ENCODE results near the gene GPR158. TPM values are rescaled to one million over a fixed set of nuclear protein-coding genes. Genes with fewer than 3 reads are reported as not detected.

The GPR158 gene
- total RNA-seq, 4 donors from 2014 or later, result 0.18 TPM; not detected in 3

DNA sequence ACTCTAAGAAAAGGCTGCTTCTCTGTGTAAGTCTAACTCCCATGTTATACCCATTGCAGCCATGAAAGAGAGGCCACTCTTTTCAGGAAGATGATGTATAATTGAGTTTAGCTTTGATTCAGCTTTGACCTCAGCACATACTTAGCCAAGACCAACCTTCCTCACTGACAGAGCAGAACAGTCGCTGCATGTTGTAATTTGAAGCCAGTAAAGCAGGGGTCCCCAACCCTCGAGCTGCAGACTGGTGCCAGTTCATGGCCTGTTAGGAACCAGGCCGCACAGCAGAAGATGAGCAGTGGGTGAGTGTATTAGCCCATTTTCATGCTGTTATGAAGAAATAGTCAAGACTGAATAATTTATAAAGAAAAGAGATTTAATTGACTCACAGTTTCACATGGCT lies 223.9 kb downstream of the GPR158 start:
- Histone ChIP-seq H3K36me3 (no peaks in the 10 kb centered on the region), H3K4me3 (no peak overlapping the region), H3K9me3 (no peaks in the 10 kb centered on the region), H3K27me3 (no peaks in the 10 kb centered on the region), H3K27ac (no peak overlapping the region), H3K4me1 (no peaks in the 10 kb centered on the region)
- WGBS, result 61% methylated on average over 3 of the region's 3 CpGs
- no peak for DNase-seq (ENCODE audit: low spot score in 2 of 2)
- TF ChIP-seq EP300 (IDR thresholded peaks at IDR 0.05) (no peak), POLR2AphosphoS5 (IDR thresholded peaks at IDR 0.05) (no peak), POLR2A (IDR thresholded peaks at IDR 0.05) (no peak)
- TF ChIP-seq, protein P1, sequence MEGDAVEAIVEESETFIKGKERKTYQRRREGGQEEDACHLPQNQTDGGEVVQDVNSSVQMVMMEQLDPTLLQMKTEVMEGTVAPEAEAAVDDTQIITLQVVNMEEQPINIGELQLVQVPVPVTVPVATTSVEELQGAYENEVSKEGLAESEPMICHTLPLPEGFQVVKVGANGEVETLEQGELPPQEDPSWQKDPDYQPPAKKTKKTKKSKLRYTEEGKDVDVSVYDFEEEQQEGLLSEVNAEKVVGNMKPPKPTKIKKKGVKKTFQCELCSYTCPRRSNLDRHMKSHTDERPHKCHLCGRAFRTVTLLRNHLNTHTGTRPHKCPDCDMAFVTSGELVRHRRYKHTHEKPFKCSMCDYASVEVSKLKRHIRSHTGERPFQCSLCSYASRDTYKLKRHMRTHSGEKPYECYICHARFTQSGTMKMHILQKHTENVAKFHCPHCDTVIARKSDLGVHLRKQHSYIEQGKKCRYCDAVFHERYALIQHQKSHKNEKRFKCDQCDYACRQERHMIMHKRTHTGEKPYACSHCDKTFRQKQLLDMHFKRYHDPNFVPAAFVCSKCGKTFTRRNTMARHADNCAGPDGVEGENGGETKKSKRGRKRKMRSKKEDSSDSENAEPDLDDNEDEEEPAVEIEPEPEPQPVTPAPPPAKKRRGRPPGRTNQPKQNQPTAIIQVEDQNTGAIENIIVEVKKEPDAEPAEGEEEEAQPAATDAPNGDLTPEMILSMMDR (IDR thresholded peaks at IDR 0.05), result no peak

DNA sequence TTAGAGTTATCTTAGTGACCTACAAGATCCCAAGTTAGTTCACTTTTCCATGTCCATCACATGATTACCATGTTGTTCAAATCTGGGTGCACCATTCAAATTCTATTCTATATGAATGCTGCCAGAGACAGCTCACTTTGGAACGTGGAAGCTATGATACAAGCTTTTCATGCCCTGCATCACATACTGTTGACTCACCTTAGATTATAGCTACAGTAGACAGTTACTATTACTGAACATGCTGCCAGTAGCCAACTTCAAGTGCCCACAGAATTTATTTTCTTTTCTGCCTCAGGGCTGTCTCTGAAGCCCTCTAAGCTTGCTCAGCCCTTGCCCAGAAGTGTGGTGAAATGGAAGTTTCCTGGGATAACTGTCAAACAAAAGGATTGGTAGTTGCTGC lies 231.1 kb downstream of the GPR158 start:
- no peak for TF ChIP-seq POLR2AphosphoS5 (IDR thresholded peaks at IDR 0.05)
- TF ChIP-seq EP300 (IDR thresholded peaks at IDR 0.05), result no peak
- TF ChIP-seq, protein P1 (IDR thresholded peaks at IDR 0.05), result no peak
- no peak for TF ChIP-seq POLR2A (IDR thresholded peaks at IDR 0.05)
- DNase-seq (ENCODE audit: low spot score in 2 of 2), result no peak
- 70% methylated on average over 1 of the region's 1 CpG for WGBS
- Histone ChIP-seq H3K27ac (no peak overlapping the region), H3K4me1 (no peaks in the 10 kb centered on the region), H3K27me3 (no peaks in the 10 kb centered on the region), H3K36me3 (no peaks in the 10 kb centered on the region), H3K4me3 (no peak overlapping the region), H3K9me3 (no peaks in the 10 kb centered on the region)

GRCh38 chr10:25417611-25418010 lies 242.8 kb downstream of the GPR158 start:
- Histone ChIP-seq H3K27me3 (no peaks in the 10 kb centered on the region), H3K27ac (no peak overlapping the region), H3K9me3 (peaks cover 7% of the 10 kb centered on the region), H3K36me3 (no peaks in the 10 kb centered on the region), H3K4me3 (no peak overlapping the region), H3K4me1 (no peaks in the 10 kb centered on the region)
- TF ChIP-seq EP300 (IDR thresholded peaks at IDR 0.05), result no peak
- no peak for TF ChIP-seq POLR2A (IDR thresholded peaks at IDR 0.05)
- TF ChIP-seq, protein P1 (IDR thresholded peaks at IDR 0.05), result no peak
- no peak for TF ChIP-seq POLR2AphosphoS5 (IDR thresholded peaks at IDR 0.05)
- DNase-seq (ENCODE audit: low spot score in 2 of 2), result no peak
- WGBS, result 54% methylated on average over 2 of the region's 2 CpGs

GRCh38 chr10:25425776-25426175 lies 251.0 kb downstream of the GPR158 start:
- no peak for TF ChIP-seq EP300 (IDR thresholded peaks at IDR 0.05)
- no peak for TF ChIP-seq POLR2A (IDR thresholded peaks at IDR 0.05)
- TF ChIP-seq POLR2AphosphoS5 (IDR thresholded peaks at IDR 0.05), result no peak
- TF ChIP-seq, protein P1 (IDR thresholded peaks at IDR 0.05), result no peak
- Histone ChIP-seq H3K9me3 (no peaks in the 10 kb centered on the region), H3K36me3 (no peaks in the 10 kb centered on the region), H3K4me1 (no peaks in the 10 kb centered on the region), H3K27ac (no peak overlapping the region), H3K27me3 (no peaks in the 10 kb centered on the region), H3K4me3 (no peak overlapping the region)
- no peak for DNase-seq (ENCODE audit: low spot score in 2 of 2)
- WGBS, result 62% methylated on average over 2 of the region's 2 CpGs

GRCh38 chr10:25436431-25436830 lies 261.6 kb downstream of the GPR158 start:
- no peak overlapping the region for H3K27ac ChIP-seq
- TF ChIP-seq POLR2A (IDR thresholded peaks at IDR 0.05), result no peak
- TF ChIP-seq, protein P1 (IDR thresholded peaks at IDR 0.05), result no peak
- TF ChIP-seq POLR2AphosphoS5 (IDR thresholded peaks at IDR 0.05), result no peak
- no peak for TF ChIP-seq EP300 (IDR thresholded peaks at IDR 0.05)
- no peak for DNase-seq (ENCODE audit: low spot score in 2 of 2)
- H3K27me3 ChIP-seq, result no peaks in the 10 kb centered on the region
- H3K9me3 ChIP-seq, result no peaks in the 10 kb centered on the region
- H3K4me3 ChIP-seq, result no peak overlapping the region
- WGBS, result 87% methylated on average over 2 of the region's 2 CpGs
- H3K36me3 ChIP-seq, result no peaks in the 10 kb centered on the region
- no peaks in the 10 kb centered on the region for H3K4me1 ChIP-seq
